Panc1 (cell line): ENCODE data around the gene CHTF18. TPM values are rescaled to one million over a fixed set of nuclear protein-coding genes. Genes with fewer than 3 reads are reported as not detected.
"Not testable (repeated sequence)": the region's sequence is repeated elsewhere in the genome, so short reads cannot be mapped to it uniquely, and the experiment has no call there.

Experiments
- ATAC-seq: fragments of 200-7000 bp; cut with Tn5 transposase; 2 replicates; pipeline ENCODE4 v1.9.1; 2020; ENCODE audit warnings: mild to moderate bottlenecking, moderate library complexity
- BruUV-seq: library from RNA; stranded (reverse); fragments of 400-500 nt; replicated peaks from 2 replicates; lab custom pipeline; 2021; lab: Mats Ljungman, UMichigan
- CTCF ChIA-PET: fragments of 300-600 bp; sonication (Branson Sonifier 250); formaldehyde crosslinking; loops from one replicate; lab custom pipeline; 2022; ENCODE audit warnings: antibody characterized with exemption; lab: Charles Lee
- POLR2A ChIA-PET: fragments of 300-600 bp; sonication (Branson Sonifier 250); formaldehyde crosslinking; loops from one replicate; lab custom pipeline; 2022; ENCODE audit warnings: antibody characterized with exemption; lab: Charles Lee
- DNase-seq: peaks from one replicate; pipeline ENCODE4 v3.0.0-alpha.2; 2010; ENCODE audit warnings: low read depth, low spot score
- H3K27ac ChIP-seq: 2 replicates; pipeline ENCODE4 v1.5.1; 2011; ENCODE audit warnings: mild to moderate bottlenecking, low read length, inconsistent platforms
- H3K27me3 ChIP-seq: fragments of 200-500 bp; sonication (Bioruptor generic); 2 replicates; pipeline ENCODE4 v1.6.0; 2014; ENCODE audit warnings: low read length, inconsistent platforms; ENCODE audit not compliant: control insufficient read depth, insufficient read depth
- H3K36me3 ChIP-seq: fragments of 200-500 bp; sonication (Bioruptor generic); 2 replicates; pipeline ENCODE4 v1.5.1; 2014; ENCODE audit warnings: inconsistent platforms, mild to moderate bottlenecking, low read length, moderate library complexity; ENCODE audit not compliant: control insufficient read depth, insufficient read depth
- H3K4me1 ChIP-seq: 2 replicates; pipeline ENCODE4 v1.5.1; 2011; ENCODE audit warnings: inconsistent platforms, mild to moderate bottlenecking, low read length, moderate library complexity; ENCODE audit not compliant: control insufficient read depth, insufficient read depth
- H3K4me3 ChIP-seq, 2 experiments: 2 replicates each; pipeline ENCODE4 v1.5.1; 2011 to 2012; ENCODE audit warnings: low read depth in 2 of 2, low read length in 2 of 2, mild to moderate bottlenecking in 2 of 2, inconsistent platforms in 1 of 2, moderate library complexity in 1 of 2
- H3K9me3 ChIP-seq: fragments of 200-500 bp; sonication (Bioruptor generic); 2 replicates; pipeline ENCODE4 v1.5.1; 2014; ENCODE audit warnings: low read depth, mild to moderate bottlenecking, inconsistent platforms, low read length, moderate library complexity; ENCODE audit not compliant: control insufficient read depth, insufficient read depth
- CTCF ChIP-seq: fragments of 450-650 bp; IDR thresholded peaks from 2 replicates; pipeline ENCODE4 v1.5.1; 2017; ENCODE audit warnings: mild to moderate bottlenecking
- POLR2AphosphoS5 ChIP-seq: IDR thresholded peaks from 2 replicates; pipeline ENCODE4 v1.6.1; 2012; ENCODE audit warnings: mild to moderate bottlenecking, low read depth, low read length, moderate library complexity
- SIN3A ChIP-seq: IDR thresholded peaks from 2 replicates; pipeline ENCODE4 v1.6.1; 2012; ENCODE audit warnings: low read depth, mild to moderate bottlenecking, low read length, moderate library complexity, borderline replicate concordance; ENCODE audit not compliant: insufficient read depth
- TCF7L2 ChIP-seq: IDR thresholded peaks from 2 replicates; pipeline ENCODE4 v1.6.1; 2011; ENCODE audit warnings: mild to moderate bottlenecking, low read depth, low read length, inconsistent platforms
- in situ Hi-C: cut with HindIII; loops from 2 replicates; pipeline ENCODE4 v1.10.0; 2016; ENCODE audit warnings: low sequenced_read_pairs, low pct_unique_long_range_greater_than_20kb
- intact Hi-C: fragments of 100-400 bp; cut with micrococcal nuclease; formaldehyde crosslinking; loops from one replicate; pipeline ENCODE4 v1.10.0; 2022; ENCODE audit not compliant: unreplicated experiment
- total RNA-seq: library from RNA; stranded (reverse); gene quantifications from one replicate; pipeline ENCODE4 v1.2.1, GENCODE V29; 2021; ENCODE audit not compliant: unreplicated experiment
- TF ChIP-seq, protein P1 (sequence below), 2 experiments: IDR thresholded peaks; 2 replicates each; pipeline ENCODE4 v1.6.1; 2011 to 2012; ENCODE audit warnings: low read depth in 2 of 2, control low read depth in 1 of 2, low read length in 1 of 2, mild to moderate bottlenecking in 1 of 2, moderate library complexity in 1 of 2; ENCODE audit not compliant: insufficient read depth in 1 of 2

The CHTF18 gene
- total RNA-seq, 1 experiment from 2014 or later, result 118 TPM

GRCh38 chr16:741986-742629, 46.3 kb upstream of the CHTF18 start:
- TF ChIP-seq, protein P1, sequence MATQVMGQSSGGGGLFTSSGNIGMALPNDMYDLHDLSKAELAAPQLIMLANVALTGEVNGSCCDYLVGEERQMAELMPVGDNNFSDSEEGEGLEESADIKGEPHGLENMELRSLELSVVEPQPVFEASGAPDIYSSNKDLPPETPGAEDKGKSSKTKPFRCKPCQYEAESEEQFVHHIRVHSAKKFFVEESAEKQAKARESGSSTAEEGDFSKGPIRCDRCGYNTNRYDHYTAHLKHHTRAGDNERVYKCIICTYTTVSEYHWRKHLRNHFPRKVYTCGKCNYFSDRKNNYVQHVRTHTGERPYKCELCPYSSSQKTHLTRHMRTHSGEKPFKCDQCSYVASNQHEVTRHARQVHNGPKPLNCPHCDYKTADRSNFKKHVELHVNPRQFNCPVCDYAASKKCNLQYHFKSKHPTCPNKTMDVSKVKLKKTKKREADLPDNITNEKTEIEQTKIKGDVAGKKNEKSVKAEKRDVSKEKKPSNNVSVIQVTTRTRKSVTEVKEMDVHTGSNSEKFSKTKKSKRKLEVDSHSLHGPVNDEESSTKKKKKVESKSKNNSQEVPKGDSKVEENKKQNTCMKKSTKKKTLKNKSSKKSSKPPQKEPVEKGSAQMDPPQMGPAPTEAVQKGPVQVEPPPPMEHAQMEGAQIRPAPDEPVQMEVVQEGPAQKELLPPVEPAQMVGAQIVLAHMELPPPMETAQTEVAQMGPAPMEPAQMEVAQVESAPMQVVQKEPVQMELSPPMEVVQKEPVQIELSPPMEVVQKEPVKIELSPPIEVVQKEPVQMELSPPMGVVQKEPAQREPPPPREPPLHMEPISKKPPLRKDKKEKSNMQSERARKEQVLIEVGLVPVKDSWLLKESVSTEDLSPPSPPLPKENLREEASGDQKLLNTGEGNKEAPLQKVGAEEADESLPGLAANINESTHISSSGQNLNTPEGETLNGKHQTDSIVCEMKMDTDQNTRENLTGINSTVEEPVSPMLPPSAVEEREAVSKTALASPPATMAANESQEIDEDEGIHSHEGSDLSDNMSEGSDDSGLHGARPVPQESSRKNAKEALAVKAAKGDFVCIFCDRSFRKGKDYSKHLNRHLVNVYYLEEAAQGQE (IDR thresholded peaks at IDR 0.05; ENCODE audit: insufficient read depth in 1 of 2, low read depth in 2 of 2, low read length in 1 of 2), result no peak
- TF ChIP-seq TCF7L2, result no peak
- TF ChIP-seq CTCF, result no peak
- TF ChIP-seq POLR2AphosphoS5, result no peak
- no peak for TF ChIP-seq SIN3A
- no peak for DNase-seq
- H3K27me3 ChIP-seq, result no peaks in the 10 kb centered on the region
- ATAC-seq, result no peak
- BruUV-seq, result no TSS peak
- CTCF ChIA-PET, result interaction anchor here (0.6 kb wide), 1 partner anchor 10 kb away, joined by 5 read pairs; no protein-coding TSS in a partner anchor
- H3K9me3 ChIP-seq, result no peaks in the 10 kb centered on the region
- no peak overlapping the region for H3K4me3 ChIP-seq
- H3K4me1 ChIP-seq, result peaks cover 8% of the 10 kb centered on the region; the same call in 1 of the 2 replicates
- in situ Hi-C loops (no loop called here), intact Hi-C loops (loop anchor here (5.0 kb wide), 1 partner anchor 45 kb away; the partner anchor contains the start of genes CHTF18 and RPUSD1)
- POLR2A ChIA-PET, result no interaction called here
- H3K27ac ChIP-seq, result no peak overlapping the region
- peaks cover 3% of the 10 kb centered on the region for H3K36me3 ChIP-seq

GRCh38 chr16:742894-743293, 45.5 kb upstream of the CHTF18 start:
- intact Hi-C loops, result loop anchor here (5.0 kb wide), 1 partner anchor 44 kb away; the partner anchor contains the start of genes CHTF18 and RPUSD1
- H3K4me3 ChIP-seq, BruUV-seq, H3K4me1 ChIP-seq, in situ Hi-C loops, H3K27ac ChIP-seq, H3K9me3 ChIP-seq, DNase-seq, H3K27me3 ChIP-seq, H3K36me3 ChIP-seq, CTCF ChIA-PET, ATAC-seq: not testable (repeated sequence)
- POLR2A ChIA-PET, result interaction anchor here (0.6 kb wide), 2 partner anchors 23 to 51 kb away, joined by 3 to 7 read pairs; no protein-coding TSS in a partner anchor
